ENCODE measurements around the gene INPP4A. TPM values are rescaled to one million over a fixed set of nuclear protein-coding genes. Genes with fewer than 3 reads are reported as not detected.

Gene INPP4A
- total and polyA plus RNA-seq, 2 donors (not counting 3 experiments of a cell fraction or from before 2014, with no cell fraction given) = 14.9 to 28.8 TPM

- Histone ChIP-seq H3K36me3 (ENCODE audit: control insufficient read depth in 2 of 2, extremely low read depth in 1 of 2, insufficient read depth in 2 of 2, low read length in 2 of 2) (no peaks in the 10 kb centered on the region), H3K4me1 (ENCODE audit: control insufficient read depth, extremely low read depth, insufficient read depth, low read length) (peaks cover 17% of the 10 kb centered on the region), H3K4me3 (replicated peaks in 1 of 3; ENCODE audit: insufficient read depth in 1 of 3, low read depth in 1 of 3, low read length in 3 of 3) (no peak overlapping the region), H3K9ac (replicated peaks; ENCODE audit: extremely low read depth, insufficient read depth, low read length) (no peak overlapping the region), H3K79me2 (ENCODE audit: control insufficient read depth, insufficient read depth, low read length) (no peaks in the 10 kb centered on the region), H2AFZ (ENCODE audit: low read depth, low read length) (no peak overlapping the region), H3K4me2 (ENCODE audit: insufficient read depth, low read length) (no peak overlapping the region), H3K9me1 (replicated peaks; ENCODE audit: control insufficient read depth, extremely low read depth, insufficient read depth, low read length) (no peaks in the 10 kb centered on the region), H3K9me3 (replicated peaks; ENCODE audit: control insufficient read depth, insufficient read depth, low read length) (no peaks in the 10 kb centered on the region), H3K27ac (ENCODE audit: insufficient read depth, low read depth, low read length) (no peak overlapping the region), H3K27me3 (ENCODE audit: control insufficient read depth in 2 of 2, insufficient read depth in 2 of 2, low read length in 2 of 2) (peaks cover 12 to 22% of the 10 kb centered on the region in 2 experiments), H4K20me1 (replicated peaks; ENCODE audit: control insufficient read depth, extremely low read depth, insufficient read depth, low read length) (no peaks in the 10 kb centered on the region)
- TF ChIP-seq FOS (IDR thresholded peaks at IDR 0.05; ENCODE audit: borderline replicate concordance, insufficient read depth, low read length) = no peak
- TF ChIP-seq JUN (IDR thresholded peaks at IDR 0.05; ENCODE audit: borderline replicate concordance, insufficient read depth, insufficient read length, low read depth) = no peak
- TF ChIP-seq POLR2AphosphoS5 (IDR thresholded peaks at IDR 0.05; ENCODE audit: insufficient read depth, low read depth, low read length) = no peak
- TF ChIP-seq EZH2 (IDR thresholded peaks at IDR 0.05; ENCODE audit: borderline replicate concordance, low read depth, low read length, severe bottlenecking) = no peak
- no peak for TF ChIP-seq MAX (IDR thresholded peaks at IDR 0.05; ENCODE audit: insufficient read depth, insufficient read length)
- TF ChIP-seq CTCF (IDR thresholded peaks at IDR 0.05; ENCODE audit: extremely low read depth in 1 of 2, insufficient read depth in 1 of 2, low read depth in 1 of 2, low read length in 2 of 2) = no peak
- TF ChIP-seq POLR2A (IDR thresholded peaks at IDR 0.05; ENCODE audit: low read depth, low read length) = no peak
- no peak for TF ChIP-seq MYC (IDR thresholded peaks at IDR 0.05; ENCODE audit: low read depth, low read length)
- TF ChIP-seq GATA2 (IDR thresholded peaks at IDR 0.05; ENCODE audit: insufficient read depth, insufficient read length, low read depth, low read length) = no peak
- dilution Hi-C loops (cut with MboI; ENCODE audit: extremely low pct_ligation_motif_present, low sequenced_read_pairs) (no loop called here), intact Hi-C loops (cut with micrococcal nuclease) (no loop called here)
- FAIRE-seq (no peak), DNase-seq (ENCODE audit: low read depth, low spot score) (no peak)
- ChIA-PET POLR2A (no interaction called here), CTCF (interaction anchor here (2.8 kb wide), 1 partner anchor 11 kb away, joined by 12 read pairs; no protein-coding TSS in a partner anchor)
- BruUV-seq (replicated peaks) = no TSS peak
These were observed 47.8 kb upstream of the INPP4A start for GRCh38 chr2:98396745-98397355.

Measured in endothelial cell of umbilical vein (primary cell).